ENCODE data around the gene CCND2. TPM values are rescaled to one million over a fixed set of nuclear protein-coding genes. Genes with fewer than 3 reads are reported as not detected.

The CCND2 gene
- total and polyA plus RNA-seq, 2 of the 8 experiments (the other 6 are each of a cell fraction or from before 2014, with no cell fraction given) = 41.7 to 223 TPM

DNA sequence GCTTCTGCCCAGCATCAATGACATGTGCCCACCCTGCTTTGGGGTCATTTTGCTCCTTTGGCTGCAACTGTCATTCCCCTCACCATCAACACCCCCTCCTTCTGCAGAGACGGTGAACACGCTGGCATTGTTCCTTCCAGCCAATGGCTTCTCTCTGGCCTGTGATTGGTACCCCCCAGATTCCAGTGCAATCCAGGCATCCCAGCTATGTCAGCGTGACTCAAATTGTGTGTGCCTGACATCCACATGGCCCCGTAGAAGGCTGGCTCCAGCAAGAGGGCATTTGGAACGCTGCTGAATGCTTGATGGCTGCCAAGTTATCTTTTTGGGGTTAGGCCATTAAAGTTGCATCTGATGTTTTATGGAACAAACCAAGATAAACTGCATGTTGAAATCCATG lies 21.0 kb upstream of the CCND2 start:
- Histone ChIP-seq H3K14ac (ENCODE audit: insufficient read length) (no peak overlapping the region), H3K79me2 (ENCODE audit: control insufficient read depth in 1 of 2, insufficient read depth in 2 of 2, low read length in 2 of 2) (no peaks in the 10 kb centered on the region), H3K79me1 (ENCODE audit: low read depth, low read length) (no peaks in the 10 kb centered on the region), H2BK15ac (ENCODE audit: low read length) (no peak overlapping the region), H4K5ac (ENCODE audit: insufficient read length, low read depth, low read length) (no peak overlapping the region), H3K36me3 (ENCODE audit: control insufficient read depth in 2 of 4, insufficient read depth in 4 of 4, low read length in 3 of 4) (no peaks in the 10 kb centered on the region), H3K9me3 (ENCODE audit: insufficient read depth in 2 of 2, low read depth in 1 of 2, low read length in 1 of 2) (no peaks in the 10 kb centered on the region), H3K23ac (ENCODE audit: insufficient read length) (no peak overlapping the region), H2BK120ac (replicated peaks; ENCODE audit: low read depth, low read length) (no peak overlapping the region), H2BK12ac (ENCODE audit: low read depth, low read length) (no peak overlapping the region), H2AK5ac (ENCODE audit: low read depth, low read length) (no peak overlapping the region), H3K18ac (ENCODE audit: extremely low read depth, low read length) (no peak overlapping the region), H3K4ac (replicated peaks; ENCODE audit: insufficient read length, low read depth, low read length) (no peak overlapping the region), H2BK5ac (ENCODE audit: low read depth, low read length) (no peak overlapping the region), H4K91ac (replicated peaks; ENCODE audit: insufficient read length, low read length) (no peak overlapping the region), H3K4me1 (replicated peaks in 1 of 4; ENCODE audit: control insufficient read depth in 3 of 4, insufficient read depth in 4 of 4, low read length in 3 of 4) (peaks cover 0 to 10% (median 0%) of the 10 kb centered on the region in 4 experiments; a peak in 2 of 7 replicates), H4K8ac (ENCODE audit: extremely low read depth, insufficient read depth, low read length) (no peak overlapping the region), H3K4me2 (ENCODE audit: insufficient read depth in 1 of 2, low read depth in 2 of 2, low read length in 2 of 2) (no peak overlapping the region), H3K23me2 (ENCODE audit: low read depth, low read length) (no peaks in the 10 kb centered on the region), H3K27me3 (replicated peaks in 1 of 4; ENCODE audit: control insufficient read depth in 3 of 4, extremely low read depth in 1 of 4, insufficient read depth in 3 of 4, low read length in 3 of 4) (no peaks in the 10 kb centered on the region), H3K27ac (ENCODE audit: low read depth, low read length) (no peak overlapping the region), H3K4me3 (ENCODE audit: extremely low read depth in 1 of 4, insufficient read depth in 2 of 4, low read depth in 3 of 4, low read length in 4 of 4) (no peak overlapping the region), H2AFZ (ENCODE audit: low read length) (no peak overlapping the region), H3K9ac (replicated peaks in 1 of 4; ENCODE audit: extremely low read depth in 1 of 4, low read depth in 3 of 4, low read length in 3 of 4) (no peak overlapping the region), H2BK20ac (ENCODE audit: low read length) (no peak overlapping the region), H3K56ac (replicated peaks; ENCODE audit: insufficient read length, low read depth, low read length) (no peak overlapping the region), H4K20me1 (replicated peaks in 1 of 2; ENCODE audit: control insufficient read depth in 1 of 2, insufficient read depth in 2 of 2, low read length in 2 of 2) (no peaks in the 10 kb centered on the region)
- no peak for DNase-seq (ENCODE audit: low read depth in 1 of 2, low spot score in 2 of 2)
- FAIRE-seq = no peak
- 72% methylated on average over 5 of the region's 5 CpGs; no CpG with 5 or more reads in 1 of the 2 experiments for WGBS, 2 experiments (ENCODE audit: extremely low coverage in 1 of 2, insufficient coverage in 1 of 2, insufficient read length in 1 of 2, insufficient replicate concordance in 2 of 2, low coverage in 1 of 2, low lambda C conversion rate in 2 of 2, missing lambda C conversion rate in 1 of 2)
- CTCF ChIA-PET (ENCODE audit: partially characterized antibody) = no interaction called here
- POLR2A ChIA-PET (ENCODE audit: partially characterized antibody) = interaction anchor here (1.2 kb wide), 1 partner anchor 19 kb away, joined by 3 read pairs; no protein-coding TSS in a partner anchor
- no peak for TF ChIP-seq MAFK (IDR thresholded peaks at IDR 0.05; ENCODE audit: low read depth, low read length)
- TF ChIP-seq FOSL1 (IDR thresholded peaks at IDR 0.05; ENCODE audit: insufficient read depth, low read depth, low read length) = no peak
- TF ChIP-seq BRCA1 (IDR thresholded peaks at IDR 0.05; ENCODE audit: low read depth, low read length) = no peak
- 0 out of 4 replicates have a peak, but pooled peaks of 1 of the 2 experiments have one; percentile 31 for TF ChIP-seq SIN3A (conservative IDR thresholded peaks at IDR 0.05 in 1 of 2, IDR thresholded peaks at IDR 0.05 in 1 of 2; ENCODE audit: low read depth in 1 of 2, low read length in 2 of 2)
- TF ChIP-seq RFX5 (IDR thresholded peaks at IDR 0.05; ENCODE audit: borderline replicate concordance, low read depth, low read length) = no peak
- TF ChIP-seq EP300 (IDR thresholded peaks at IDR 0.05; ENCODE audit: borderline replicate concordance in 1 of 2, low read depth in 2 of 2, low read length in 2 of 2) = no peak
- TF ChIP-seq JUND (IDR thresholded peaks at IDR 0.05; ENCODE audit: low read length) = no peak
- peak; percentile 60; the same call in 1 of the 2 replicates for TF ChIP-seq MAX (IDR thresholded peaks at IDR 0.05)
- TF ChIP-seq CEBPB (IDR thresholded peaks at IDR 0.05; ENCODE audit: low read depth, low read length) = no peak
- TF ChIP-seq HDAC6 (IDR thresholded peaks at IDR 0.05; ENCODE audit: low read depth, low read length) = no peak
- no peak for TF ChIP-seq POLR2A (IDR thresholded peaks at IDR 0.05; ENCODE audit: control extremely low read depth in 1 of 2, low read depth in 2 of 2, low read length in 2 of 2)
- peak; percentile 83 for TF ChIP-seq TEAD4 (IDR thresholded peaks at IDR 0.05; ENCODE audit: low read depth, low read length)
- no peak for TF ChIP-seq KDM1A (IDR thresholded peaks at IDR 0.05; ENCODE audit: borderline replicate concordance, low read length)
- no peak for TF ChIP-seq CBX8 (IDR thresholded peaks at IDR 0.05; ENCODE audit: borderline replicate concordance, low read depth, low read length)
- no peak for TF ChIP-seq RXRA (IDR thresholded peaks at IDR 0.05; ENCODE audit: insufficient read depth, low read depth, low read length)
